GM12878 (cell line): ENCODE measurements around the gene BCLAF1. TPM values are rescaled to one million over a fixed set of nuclear protein-coding genes. Genes with fewer than 3 reads are reported as not detected.

Experiments
- BMI1 ChIP-seq: fragments of 450-650 bp; IDR thresholded peaks from 2 replicates; pipeline ENCODE4 v1.6.1; 2016; ENCODE audit warnings: mild to moderate bottlenecking, moderate library complexity, borderline replicate concordance
- MYB ChIP-seq: fragments of 150-350 bp; IDR thresholded peaks from 2 replicates; pipeline ENCODE4 v1.6.1; 2014; ENCODE audit warnings: mild to moderate bottlenecking, low read depth, low read length, borderline replicate concordance
- NR2C1 ChIP-seq: fragments of 450-650 bp; IDR thresholded peaks from 2 replicates; pipeline ENCODE4 v1.6.1; 2017; ENCODE audit warnings: antibody characterized with exemption, mild to moderate bottlenecking, moderate library complexity
- TCF12 ChIP-seq: IDR thresholded peaks from 2 replicates; pipeline ENCODE4 v1.6.1; 2011; ENCODE audit warnings: low read depth, mild to moderate bottlenecking, low read length
- YY1 ChIP-seq: IDR thresholded peaks from 2 replicates; pipeline ENCODE4 v1.6.1; 2011; ENCODE audit warnings: low read depth, mild to moderate bottlenecking, low read length
- ZNF622 ChIP-seq: fragments of 450-650 bp; IDR thresholded peaks from 2 replicates; pipeline ENCODE4 v1.6.1; 2017; ENCODE audit warnings: mild to moderate bottlenecking, inconsistent platforms
- polyA plus RNA-seq, 11 experiments: library from polyadenylated mRNA; depleted of rRNA in 4 of 11; unstranded in 6 of 11; stranded (reverse) in 5 of 11; fragments of >200 nt; fragmentation: Nextera tagmentation in 4 of 11; fragmentation: Illumina TruSeq in 1 of 11; extraction: Ambion mirVana in 4 of 11; extraction: Trizol in 1 of 11; gene quantifications; 1 replicate in 1 of 11; 2 replicates in 10 of 11; pipeline versions ENCODE4 v1.2.1 to v1.2.3, GENCODE V29; 2011 to 2016; ENCODE audit warnings: inconsistent platforms in 2 of 11, missing spikeins in 2 of 11, low read depth in 1 of 11
- total RNA-seq, 4 experiments: library from RNA; depleted of rRNA in 3 of 4; stranded (reverse); fragments of >200 nt in 3 of 4; fragmentation: Illumina TruSeq in 1 of 4; extraction: Trizol in 1 of 4; gene quantifications; 2 replicates each; pipeline versions ENCODE4 v1.2.1 to v1.2.3, GENCODE V29; 2013 to 2021
- TF ChIP-seq, protein P1 (sequence below): fragments of 450-650 bp; formaldehyde crosslinking; IDR thresholded peaks from 2 replicates; pipeline ENCODE4 v1.5.0; 2022; ENCODE audit warnings: mild to moderate bottlenecking, missing genetic modification characterization
- TF ChIP-seq, protein P2 (sequence below): IDR thresholded peaks from 2 replicates; pipeline ENCODE4 v1.6.1; 2012; ENCODE audit warnings: low read depth, low read length, improper control_type of control experiment

BCLAF1 gene
- total and polyA plus RNA-seq, 10 of the 15 experiments (the other 5 are each of a cell fraction or from before 2014, with no cell fraction given), result 56.0 to 223 (median 114) TPM

DNA sequence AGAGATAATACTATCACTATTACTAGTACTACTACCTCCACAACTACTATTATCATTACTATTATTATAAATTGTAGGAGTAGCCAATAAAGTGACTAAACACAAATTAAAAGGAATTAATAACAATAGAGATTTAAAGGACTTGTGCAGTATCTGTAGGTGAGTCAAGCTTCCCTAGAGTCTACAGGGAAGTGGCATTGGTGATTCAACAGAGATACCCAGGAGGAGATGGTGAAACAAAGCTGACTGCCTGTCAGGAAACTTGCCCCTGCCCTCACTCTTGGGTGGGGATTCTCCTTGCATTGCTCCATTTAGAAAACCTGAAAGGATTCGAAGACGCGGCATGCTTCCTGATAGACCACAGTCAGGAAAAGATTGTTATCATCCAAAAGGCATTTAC, 23.3 kb upstream of the BCLAF1 start (continued):
- TF ChIP-seq, protein P1, sequence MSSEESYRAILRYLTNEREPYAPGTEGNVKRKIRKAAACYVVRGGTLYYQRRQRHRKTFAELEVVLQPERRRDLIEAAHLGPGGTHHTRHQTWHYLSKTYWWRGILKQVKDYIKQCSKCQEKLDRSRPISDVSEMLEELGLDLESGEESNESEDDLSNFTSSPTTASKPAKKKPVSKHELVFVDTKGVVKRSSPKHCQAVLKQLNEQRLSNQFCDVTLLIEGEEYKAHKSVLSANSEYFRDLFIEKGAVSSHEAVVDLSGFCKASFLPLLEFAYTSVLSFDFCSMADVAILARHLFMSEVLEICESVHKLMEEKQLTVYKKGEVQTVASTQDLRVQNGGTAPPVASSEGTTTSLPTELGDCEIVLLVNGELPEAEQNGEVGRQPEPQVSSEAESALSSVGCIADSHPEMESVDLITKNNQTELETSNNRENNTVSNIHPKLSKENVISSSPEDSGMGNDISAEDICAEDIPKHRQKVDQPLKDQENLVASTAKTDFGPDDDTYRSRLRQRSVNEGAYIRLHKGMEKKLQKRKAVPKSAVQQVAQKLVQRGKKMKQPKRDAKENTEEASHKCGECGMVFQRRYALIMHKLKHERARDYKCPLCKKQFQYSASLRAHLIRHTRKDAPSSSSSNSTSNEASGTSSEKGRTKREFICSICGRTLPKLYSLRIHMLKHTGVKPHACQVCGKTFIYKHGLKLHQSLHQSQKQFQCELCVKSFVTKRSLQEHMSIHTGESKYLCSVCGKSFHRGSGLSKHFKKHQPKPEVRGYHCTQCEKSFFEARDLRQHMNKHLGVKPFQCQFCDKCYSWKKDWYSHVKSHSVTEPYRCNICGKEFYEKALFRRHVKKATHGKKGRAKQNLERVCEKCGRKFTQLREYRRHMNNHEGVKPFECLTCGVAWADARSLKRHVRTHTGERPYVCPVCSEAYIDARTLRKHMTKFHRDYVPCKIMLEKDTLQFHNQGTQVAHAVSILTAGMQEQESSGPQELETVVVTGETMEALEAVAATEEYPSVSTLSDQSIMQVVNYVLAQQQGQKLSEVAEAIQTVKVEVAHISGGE (CRISPR knock-in tag), result no peak
- no peak for TF ChIP-seq BMI1
- no peak for TF ChIP-seq TCF12
- TF ChIP-seq ZNF622, result no peak
- TF ChIP-seq, protein P2, sequence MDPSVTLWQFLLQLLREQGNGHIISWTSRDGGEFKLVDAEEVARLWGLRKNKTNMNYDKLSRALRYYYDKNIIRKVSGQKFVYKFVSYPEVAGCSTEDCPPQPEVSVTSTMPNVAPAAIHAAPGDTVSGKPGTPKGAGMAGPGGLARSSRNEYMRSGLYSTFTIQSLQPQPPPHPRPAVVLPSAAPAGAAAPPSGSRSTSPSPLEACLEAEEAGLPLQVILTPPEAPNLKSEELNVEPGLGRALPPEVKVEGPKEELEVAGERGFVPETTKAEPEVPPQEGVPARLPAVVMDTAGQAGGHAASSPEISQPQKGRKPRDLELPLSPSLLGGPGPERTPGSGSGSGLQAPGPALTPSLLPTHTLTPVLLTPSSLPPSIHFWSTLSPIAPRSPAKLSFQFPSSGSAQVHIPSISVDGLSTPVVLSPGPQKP, result no peak
- TF ChIP-seq YY1, result no peak
- TF ChIP-seq NR2C1, result no peak
- TF ChIP-seq MYB, result no peak
- TF ChIP-seq, all 136 proteins: peak for 0
